ENCODE results near the gene DENND1B. TPM values are rescaled to one million over a fixed set of nuclear protein-coding genes. Genes with fewer than 3 reads are reported as not detected.

Gene DENND1B
- total and polyA plus RNA-seq, 4 donors, result 1.7 to 13.7 (median 7.9) TPM

DNA sequence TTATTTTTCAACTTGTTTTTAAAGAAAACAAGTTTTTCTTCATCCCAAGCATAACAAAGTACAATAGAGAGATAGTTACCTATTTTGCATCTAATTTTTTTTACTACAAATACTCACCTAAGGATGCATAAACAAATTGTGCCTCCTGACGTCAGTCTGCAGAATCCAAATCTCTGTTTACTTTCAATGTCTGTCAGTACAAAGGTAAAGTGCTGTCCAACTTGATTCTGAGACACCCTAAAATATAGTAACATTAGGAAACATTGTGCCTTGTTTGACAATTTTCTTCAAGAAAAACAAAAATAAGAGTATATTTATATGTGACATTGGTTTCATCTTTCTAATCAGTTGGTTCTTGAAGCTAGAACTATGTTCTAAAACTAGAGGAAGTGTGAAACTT, 103.4 kb downstream of the DENND1B start (continued):
- TF ChIP-seq, protein P1, sequence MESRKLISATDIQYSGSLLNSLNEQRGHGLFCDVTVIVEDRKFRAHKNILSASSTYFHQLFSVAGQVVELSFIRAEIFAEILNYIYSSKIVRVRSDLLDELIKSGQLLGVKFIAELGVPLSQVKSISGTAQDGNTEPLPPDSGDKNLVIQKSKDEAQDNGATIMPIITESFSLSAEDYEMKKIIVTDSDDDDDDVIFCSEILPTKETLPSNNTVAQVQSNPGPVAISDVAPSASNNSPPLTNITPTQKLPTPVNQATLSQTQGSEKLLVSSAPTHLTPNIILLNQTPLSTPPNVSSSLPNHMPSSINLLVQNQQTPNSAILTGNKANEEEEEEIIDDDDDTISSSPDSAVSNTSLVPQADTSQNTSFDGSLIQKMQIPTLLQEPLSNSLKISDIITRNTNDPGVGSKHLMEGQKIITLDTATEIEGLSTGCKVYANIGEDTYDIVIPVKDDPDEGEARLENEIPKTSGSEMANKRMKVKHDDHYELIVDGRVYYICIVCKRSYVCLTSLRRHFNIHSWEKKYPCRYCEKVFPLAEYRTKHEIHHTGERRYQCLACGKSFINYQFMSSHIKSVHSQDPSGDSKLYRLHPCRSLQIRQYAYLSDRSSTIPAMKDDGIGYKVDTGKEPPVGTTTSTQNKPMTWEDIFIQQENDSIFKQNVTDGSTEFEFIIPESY (IDR thresholded peaks at IDR 0.05), result no peak
- TF ChIP-seq SP1 (IDR thresholded peaks at IDR 0.05), result peak; percentile 16
- TF ChIP-seq FOXA1 (IDR thresholded peaks at IDR 0.05), result peak; percentile 24

DNA sequence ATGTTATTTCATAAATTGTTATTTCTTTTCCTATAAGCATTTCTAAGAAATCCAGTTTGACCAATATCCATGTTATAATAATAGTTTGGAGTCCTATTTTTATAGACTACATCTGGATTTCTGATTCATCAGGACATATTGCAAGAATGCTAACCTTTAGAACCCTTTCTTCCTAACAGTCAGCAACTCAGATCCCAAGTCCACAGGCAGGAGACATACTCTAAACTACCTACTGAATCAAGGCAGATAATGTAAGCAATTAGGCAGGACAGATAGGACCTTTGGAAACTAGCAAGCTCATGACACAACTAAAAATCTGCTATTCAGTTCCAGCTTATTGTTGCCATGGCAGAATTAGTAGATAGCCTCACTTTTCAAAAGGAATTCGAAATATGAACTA, 104.1 kb downstream of the DENND1B start:
- no peak overlapping the region for H3K4me3 ChIP-seq (ENCODE audit: low read depth in 1 of 3, low read length in 3 of 3)
- no peaks in the 10 kb centered on the region for H3K36me3 ChIP-seq (ENCODE audit: control insufficient read depth in 4 of 4, insufficient read depth in 3 of 4, low read depth in 1 of 4, low read length in 3 of 4)
- no peak for DNase-seq (ENCODE audit: low spot score)
- H3K9me3 ChIP-seq (ENCODE audit: control insufficient read depth in 4 of 4, low read length in 3 of 4), result no peaks in the 10 kb centered on the region
- H3K9ac ChIP-seq (ENCODE audit: low read depth in 1 of 2, low read length in 2 of 2), result no peak overlapping the region
- no peak overlapping the region for H3K27ac ChIP-seq (ENCODE audit: low read depth in 1 of 2, low read length in 2 of 2)
- no peaks in the 10 kb centered on the region for H3K27me3 ChIP-seq (ENCODE audit: control insufficient read depth in 4 of 4, insufficient read depth in 4 of 4, low read length in 3 of 4)
- peaks cover 0 to 17% (median 8%) of the 10 kb centered on the region in 4 donors for H3K4me1 ChIP-seq (ENCODE audit: control insufficient read depth in 4 of 4, insufficient read depth in 4 of 4, low read length in 3 of 4)
- no peak for TF ChIP-seq TAF1 (conservative IDR thresholded peaks at IDR 0.05)
- TF ChIP-seq HNF4A (conservative IDR thresholded peaks at IDR 0.05), result peak in 1 of 2 donors; percentile 22
- TF ChIP-seq SP1 (IDR thresholded peaks at IDR 0.05), result no peak
- no peak for TF ChIP-seq CTCF (IDR thresholded peaks at IDR 0.05; ENCODE audit: low read depth, low read length, missing input control)
- TF ChIP-seq EGR1 (IDR thresholded peaks at IDR 0.05; ENCODE audit: low read depth in 2 of 2), result no peak
- 92% methylated on average over 1 of the region's 1 CpG for WGBS

DNA sequence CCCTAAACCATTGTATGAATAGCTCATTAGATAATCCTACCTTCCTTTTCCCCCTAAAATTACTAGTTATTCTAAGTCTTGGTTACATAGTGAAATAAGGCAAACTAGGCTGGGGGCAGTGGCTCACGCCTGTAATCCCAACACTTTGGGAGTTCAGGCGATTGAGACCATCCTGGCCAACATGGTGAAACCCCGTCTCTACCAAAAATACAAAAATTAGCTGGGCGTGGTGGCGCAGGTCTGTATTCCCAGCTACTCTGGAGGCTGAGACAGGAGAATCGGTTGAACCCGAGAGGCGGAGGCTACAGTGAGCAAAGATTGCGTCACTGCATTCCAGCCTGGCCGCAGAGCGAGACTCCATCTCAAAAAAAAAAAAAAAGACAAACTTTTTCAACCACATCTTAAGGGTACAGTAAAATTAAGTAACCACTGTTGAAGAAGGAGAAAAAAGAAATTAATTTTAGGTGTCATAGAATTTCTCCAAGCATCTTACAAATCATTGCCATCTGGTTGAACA, 108.5 kb downstream of the DENND1B start:
- Histone ChIP-seq H3K36me3 (ENCODE audit: control insufficient read depth in 4 of 4, insufficient read depth in 3 of 4, low read depth in 1 of 4, low read length in 3 of 4) (no peaks in the 10 kb centered on the region), H3K4me3 (ENCODE audit: low read depth in 1 of 3, low read length in 3 of 3) (no peak overlapping the region), H3K4me1 (ENCODE audit: control insufficient read depth in 4 of 4, insufficient read depth in 4 of 4, low read length in 3 of 4) (peaks cover 0 to 5% (median 1%) of the 10 kb centered on the region in 4 donors), H3K27ac (ENCODE audit: low read depth in 1 of 2, low read length in 2 of 2) (no peak overlapping the region), H3K9me3 (ENCODE audit: control insufficient read depth in 4 of 4, low read length in 3 of 4) (no peaks in the 10 kb centered on the region), H3K27me3 (ENCODE audit: control insufficient read depth in 4 of 4, insufficient read depth in 4 of 4, low read length in 3 of 4) (no peaks in the 10 kb centered on the region), H3K9ac (ENCODE audit: low read depth in 1 of 2, low read length in 2 of 2) (no peak overlapping the region)
- 97% methylated on average over 11 of the region's 11 CpGs for WGBS
- no peak for DNase-seq (ENCODE audit: low spot score)
- TF ChIP-seq, protein P2, sequence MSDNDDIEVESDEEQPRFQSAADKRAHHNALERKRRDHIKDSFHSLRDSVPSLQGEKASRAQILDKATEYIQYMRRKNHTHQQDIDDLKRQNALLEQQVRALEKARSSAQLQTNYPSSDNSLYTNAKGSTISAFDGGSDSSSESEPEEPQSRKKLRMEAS (IDR thresholded peaks at IDR 0.05), result no peak
- TF ChIP-seq HNF4G (IDR thresholded peaks at IDR 0.05) (no peak), GABPA (IDR thresholded peaks at IDR 0.05 in 1 of 2, conservative IDR thresholded peaks at IDR 0.05 in 1 of 2) (no peak), YY1 (IDR thresholded peaks at IDR 0.05) (no peak), HNF4A (conservative IDR thresholded peaks at IDR 0.05) (no peak)

DNA sequence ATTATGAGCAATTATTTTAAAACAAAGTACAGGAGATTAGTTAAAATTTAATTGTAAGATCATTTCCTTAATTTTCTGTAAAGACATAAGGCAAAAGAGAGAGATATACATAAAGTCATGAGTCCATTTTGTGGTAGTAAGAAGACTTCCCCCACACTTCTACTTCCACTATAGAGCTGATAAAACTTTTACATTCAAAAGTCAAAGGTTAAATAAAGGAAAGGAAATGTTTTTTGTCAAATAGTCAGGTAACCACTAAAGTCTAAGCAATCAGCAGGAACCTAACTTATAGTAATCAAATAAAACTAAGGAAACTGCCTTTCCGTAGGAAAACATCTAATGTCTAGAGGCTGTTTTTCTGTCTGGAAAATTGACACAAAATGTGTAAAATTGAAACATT, 110.9 kb downstream of the DENND1B start:
- Histone ChIP-seq H3K9me3 (ENCODE audit: control insufficient read depth in 4 of 4, low read length in 3 of 4) (no peaks in the 10 kb centered on the region), H3K27me3 (ENCODE audit: control insufficient read depth in 4 of 4, insufficient read depth in 4 of 4, low read length in 3 of 4) (no peaks in the 10 kb centered on the region), H3K36me3 (ENCODE audit: control insufficient read depth in 4 of 4, insufficient read depth in 3 of 4, low read depth in 1 of 4, low read length in 3 of 4) (no peaks in the 10 kb centered on the region), H3K27ac (ENCODE audit: low read depth in 1 of 2, low read length in 2 of 2) (no peak overlapping the region), H3K9ac (ENCODE audit: low read depth in 1 of 2, low read length in 2 of 2) (no peak overlapping the region), H3K4me3 (ENCODE audit: low read depth in 1 of 3, low read length in 3 of 3) (no peak overlapping the region), H3K4me1 (ENCODE audit: control insufficient read depth in 4 of 4, insufficient read depth in 4 of 4, low read length in 3 of 4) (peaks cover 0 to 6% (median 3%) of the 10 kb centered on the region in 4 donors)
- no peak for DNase-seq (ENCODE audit: low spot score)
- whole genome bisulfite sequencing, result 98% methylated on average over 1 of the region's 1 CpG
- no peak for TF ChIP-seq FOXA2 (IDR thresholded peaks at IDR 0.05)
- TF ChIP-seq, protein P2 (IDR thresholded peaks at IDR 0.05), result no peak
- TF ChIP-seq REST (IDR thresholded peaks at IDR 0.05), result no peak
- no peak for TF ChIP-seq RAD21 (IDR thresholded peaks at IDR 0.05)

All from liver (tissue), 9 donors.